ENCODE results near the gene ZNF697.
A peak's percentile ranks its signal among the peaks of the same experiment; 100 is the strongest.

The ZNF697 gene

DNA sequence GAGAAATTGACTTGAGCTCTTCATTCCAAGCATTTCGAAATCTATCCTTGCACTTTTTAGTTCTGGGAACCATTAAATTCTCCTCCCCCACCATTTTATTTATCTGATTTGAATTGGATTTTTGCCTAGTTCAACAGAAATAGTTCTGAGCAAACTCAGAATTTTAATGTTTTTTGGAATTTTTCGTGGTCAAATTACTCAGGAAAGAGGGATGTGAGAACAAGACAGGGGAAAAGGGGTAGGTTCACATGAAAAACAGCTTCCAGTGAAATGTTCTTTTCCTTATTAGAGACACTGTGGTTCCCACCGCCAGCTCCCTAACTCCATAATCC lies 5.7 kb upstream of the ZNF697 start:
- H3K4me3 ChIP-seq (replicated peaks; ENCODE audit: low read depth, low read length) = no peak overlapping the region
- no peak for TF ChIP-seq CTCF (IDR thresholded peaks at IDR 0.05; ENCODE audit: low read depth, low read length, missing control alignments)
- DNase-seq (ENCODE audit: extremely low read depth, low read depth) = no peak

DNA sequence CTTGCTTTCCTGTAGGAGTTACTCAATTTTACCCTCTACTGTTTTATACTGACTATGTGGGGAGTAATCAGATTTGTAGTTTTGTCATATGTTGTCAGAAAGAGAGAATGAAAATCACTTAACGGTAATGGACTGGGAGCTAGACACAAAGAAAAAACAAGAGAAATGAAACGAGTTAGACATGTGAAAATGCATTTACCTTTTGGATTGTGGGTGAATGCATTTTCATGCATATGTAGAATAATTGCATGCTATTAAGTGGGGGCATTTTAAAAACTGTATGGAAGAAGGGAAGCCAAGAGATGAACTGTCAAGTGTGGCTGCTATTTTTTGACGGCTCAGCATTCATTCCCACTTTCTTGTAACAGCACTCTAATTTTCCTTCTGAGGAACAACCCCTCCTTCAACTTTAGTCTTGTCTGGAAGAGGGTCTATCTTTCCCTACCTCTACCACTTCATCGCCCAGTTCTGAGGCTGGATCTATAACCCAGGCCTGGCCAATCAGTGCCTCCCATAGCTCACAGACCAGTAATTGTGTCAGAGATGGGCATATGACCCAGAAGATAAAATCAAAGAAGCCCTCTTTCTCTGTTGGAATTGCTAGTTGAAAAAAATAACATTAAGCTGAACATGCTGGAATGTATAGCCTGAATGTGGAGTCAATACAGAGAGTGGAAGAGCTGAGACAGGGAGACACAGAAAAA lies 5.2 kb upstream of the ZNF697 start:
- no peak overlapping the region for H3K4me3 ChIP-seq (replicated peaks; ENCODE audit: low read depth, low read length)
- DNase-seq (ENCODE audit: extremely low read depth, low read depth) = no peak
- no peak for TF ChIP-seq CTCF (IDR thresholded peaks at IDR 0.05; ENCODE audit: low read depth, low read length, missing control alignments)

DNA sequence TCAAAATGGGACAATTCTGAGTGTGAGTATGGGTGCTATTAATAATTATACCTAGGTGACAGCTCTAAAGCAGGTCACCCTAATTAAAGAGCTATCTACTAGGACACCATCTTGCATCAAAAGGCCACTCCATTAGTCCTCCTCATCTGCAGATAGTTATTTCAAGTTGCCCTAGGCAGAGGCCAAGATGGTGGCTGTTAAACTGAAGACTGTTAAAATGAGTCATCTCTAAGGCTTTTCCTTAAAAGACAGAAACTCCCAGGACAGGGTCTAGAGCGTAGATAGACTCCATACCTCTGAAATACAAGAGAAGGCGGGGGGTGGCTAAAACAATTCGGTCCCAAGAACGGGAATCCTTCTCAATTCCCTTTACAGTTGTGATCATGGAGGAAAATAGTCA lies 4.5 kb upstream of the ZNF697 start:
- H3K4me3 ChIP-seq (replicated peaks; ENCODE audit: low read depth, low read length) = no peak overlapping the region
- no peak for TF ChIP-seq CTCF (IDR thresholded peaks at IDR 0.05; ENCODE audit: low read depth, low read length, missing control alignments)
- DNase-seq (ENCODE audit: extremely low read depth, low read depth) = no peak

GRCh38 chr1:119651641-119652040 lies 3.6 kb upstream of the ZNF697 start:
- no peak for TF ChIP-seq CTCF (IDR thresholded peaks at IDR 0.05; ENCODE audit: low read depth, low read length, missing control alignments)
- H3K4me3 ChIP-seq (replicated peaks; ENCODE audit: low read depth, low read length) = no peak overlapping the region
- DNase-seq (ENCODE audit: extremely low read depth, low read depth) = no peak

DNA sequence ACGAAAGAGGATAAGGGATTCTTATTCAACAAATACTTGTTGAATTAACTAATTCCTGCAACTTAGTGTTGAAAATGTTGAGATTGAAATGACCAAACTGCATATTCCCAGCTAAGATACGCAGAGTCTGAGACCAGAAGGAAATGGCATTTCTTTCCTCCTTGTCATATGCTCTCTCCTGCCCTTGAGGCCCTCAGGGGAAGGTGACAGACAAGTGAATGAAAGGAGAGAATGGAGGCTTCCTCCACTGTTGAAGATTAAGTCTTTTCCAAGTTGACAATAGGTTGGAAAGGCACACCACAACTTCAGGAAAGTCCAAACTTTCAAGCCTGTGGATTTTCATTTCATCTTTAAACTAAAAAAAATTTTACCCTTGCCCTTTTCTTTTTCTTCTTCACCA lies 3.1 kb upstream of the ZNF697 start:
- no peak for TF ChIP-seq CTCF (IDR thresholded peaks at IDR 0.05; ENCODE audit: low read depth, low read length, missing control alignments)
- no peak for DNase-seq (ENCODE audit: extremely low read depth, low read depth)
- H3K4me3 ChIP-seq (replicated peaks; ENCODE audit: low read depth, low read length) = no peak overlapping the region

DNA sequence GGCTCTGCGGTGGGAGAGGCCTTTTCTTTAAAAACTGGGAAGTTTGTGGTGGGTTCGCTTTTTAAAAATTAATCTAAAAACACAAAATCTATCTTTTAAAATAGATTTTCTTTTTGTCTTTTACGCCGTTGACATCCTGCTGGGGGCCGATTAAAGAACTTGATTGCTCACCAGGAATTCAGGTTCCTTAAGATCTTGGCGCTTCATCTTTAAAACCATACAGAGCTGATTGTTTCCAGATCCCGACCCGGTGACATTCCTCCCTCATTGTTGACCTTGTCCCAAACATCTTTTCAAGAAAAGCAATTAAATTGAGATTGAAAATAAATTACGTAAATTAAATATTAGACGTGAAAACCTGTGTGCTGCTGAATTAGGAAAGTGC lies 546 bp upstream of the ZNF697 start:
- peak overlapping the region; percentile 79 for H3K4me3 ChIP-seq (replicated peaks; ENCODE audit: low read depth, low read length)
- no peak for DNase-seq (ENCODE audit: extremely low read depth, low read depth)
- no peak for TF ChIP-seq CTCF (IDR thresholded peaks at IDR 0.05; ENCODE audit: low read depth, low read length, missing control alignments)

DNA sequence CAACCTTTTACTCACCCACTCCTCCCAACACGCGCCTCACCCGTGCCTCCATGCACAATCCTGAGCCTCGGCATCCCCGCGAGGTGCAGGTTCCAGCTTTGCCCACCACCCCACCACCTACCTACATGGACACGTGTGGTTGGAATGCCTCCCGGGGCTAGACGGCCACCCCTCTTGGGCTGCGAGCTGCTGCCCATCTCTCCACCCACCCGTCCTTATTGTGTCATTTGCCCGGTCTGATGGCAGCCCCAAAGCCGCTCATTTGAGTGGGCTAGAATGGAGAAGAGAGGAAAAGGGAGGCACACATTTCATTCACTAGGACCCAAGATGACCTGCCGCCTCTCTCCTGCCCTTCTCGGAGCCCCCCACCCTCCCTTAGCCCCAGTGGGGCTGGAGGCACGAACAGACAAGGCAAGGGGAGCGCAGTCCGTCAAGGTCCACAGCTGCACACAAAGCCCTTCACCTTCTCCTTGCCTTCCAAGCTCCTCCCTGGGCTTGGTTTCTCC lies 785 bp downstream of the ZNF697 start:
- DNase-seq (ENCODE audit: extremely low read depth, low read depth) = no peak
- no peak for TF ChIP-seq CTCF (IDR thresholded peaks at IDR 0.05; ENCODE audit: low read depth, low read length, missing control alignments)
- H3K4me3 ChIP-seq (replicated peaks; ENCODE audit: low read depth, low read length) = peak overlapping the region; percentile 79

Measured in HFF-Myc (cell line).